SK-N-SH (cell line): ENCODE measurements around the gene ADAMTS9. TPM values are rescaled to one million over a fixed set of nuclear protein-coding genes. Genes with fewer than 3 reads are reported as not detected.

Experiments used
- CTCF ChIA-PET: fragments of 300-600, 350-600 bp; formaldehyde crosslinking; extraction: SDS; loops from one replicate; lab custom pipeline; 2021; lab: Yijun Ruan, JAX
- POLR2A ChIA-PET: fragments of 350-600 bp; sonication (Branson Sonifier 250); formaldehyde crosslinking; extraction: SDS; loops from one replicate; lab custom pipeline; 2020; ENCODE audit warnings: antibody characterized with exemption, inconsistent platforms; lab: Yijun Ruan, JAX
- DNase-seq: peaks from one replicate; pipeline ENCODE4 v3.0.0; 2012
- H2AFZ ChIP-seq: fragments of 200-600 bp; sonication (generic); 2 replicates; pipeline ENCODE4 v1.8.1; 2016; ENCODE audit warnings: antibody characterized with exemption, mild to moderate bottlenecking, low read depth
- H3F3A ChIP-seq: fragments of 200-600 bp; sonication (generic); replicated peaks from 2 replicates; pipeline ENCODE3; 2016; ENCODE audit warnings: antibody characterized with exemption, mild to moderate bottlenecking; ENCODE audit not compliant: insufficient read depth
- H3K27ac ChIP-seq, 2 experiments: fragments of 200-500 bp in 1 of 2; fragments of 200-600 bp in 1 of 2; sonication (Bioruptor generic) in 1 of 2; sonication (generic), shearing (Covaris generic) in 1 of 2; 2 replicates each; pipeline versions ENCODE4 v1.5.1 to v1.6.1; 2014 to 2016; ENCODE audit warnings: low read depth in 2 of 2, inconsistent platforms in 1 of 2, low read length in 1 of 2, mild to moderate bottlenecking in 1 of 2, mixed read lengths in 1 of 2
- H3K27me3 ChIP-seq: fragments of 200-600 bp; sonication (generic), shearing (Covaris generic); 2 replicates; pipeline ENCODE4 v1.6.1; 2016; ENCODE audit warnings: mixed run types; ENCODE audit not compliant: insufficient read depth
- H3K36me3 ChIP-seq, 2 experiments: fragments of 200-500 bp in 1 of 2; fragments of 200-600 bp in 1 of 2; sonication (Bioruptor generic) in 1 of 2; sonication (generic) in 1 of 2; replicated peaks in 1 of 2; 2 replicates each; pipeline versions ENCODE3 to v1.5.1; 2014 to 2016; ENCODE audit warnings: low read length in 1 of 2, mild to moderate bottlenecking in 1 of 2; ENCODE audit not compliant: insufficient read depth in 2 of 2, control insufficient read depth in 1 of 2
- H3K4me1 ChIP-seq, 2 experiments: fragments of 200-500 bp in 1 of 2; fragments of 200-600 bp in 1 of 2; sonication (Bioruptor generic) in 1 of 2; sonication (generic), shearing (Covaris generic) in 1 of 2; 2 replicates each; pipeline versions ENCODE4 v1.5.1 to v1.6.1; 2014 to 2016; ENCODE audit warnings: low read depth in 1 of 2, low read length in 1 of 2, mixed run types in 1 of 2; ENCODE audit not compliant: insufficient read depth in 2 of 2, control insufficient read depth in 1 of 2
- H3K4me2 ChIP-seq: fragments of 200-600 bp; sonication (generic), shearing (Covaris generic); 2 replicates; pipeline ENCODE4 v1.6.1; 2017; ENCODE audit warnings: mixed run types
- H3K4me3 ChIP-seq, 2 experiments: fragments of 200-500 bp in 1 of 2; fragments of 200-600 bp in 1 of 2; sonication (Bioruptor generic) in 1 of 2; sonication (generic), shearing (Covaris generic) in 1 of 2; 2 replicates each; pipeline versions ENCODE4 v1.5.1 to v1.8.1; 2014 to 2016; ENCODE audit warnings: low read depth in 2 of 2, inconsistent platforms in 1 of 2, low read length in 1 of 2, mild to moderate bottlenecking in 1 of 2, mixed read lengths in 1 of 2, moderate library complexity in 1 of 2
- H3K79me2 ChIP-seq: fragments of 200-600 bp; sonication (generic); 2 replicates; pipeline ENCODE4 v1.8.1; 2017; ENCODE audit warnings: mild to moderate bottlenecking; ENCODE audit not compliant: insufficient read depth
- H3K9ac ChIP-seq: fragments of 200-600 bp; sonication (generic); 2 replicates; pipeline ENCODE4 v1.6.1; 2017; ENCODE audit warnings: mixed run types
- H3K9me2 ChIP-seq: fragments of 200-600 bp; sonication (generic); 2 replicates; pipeline ENCODE4 v1.6.1; 2017; ENCODE audit warnings: mixed run types
- H3K9me3 ChIP-seq: fragments of 200-600 bp; sonication (generic); 2 replicates; pipeline ENCODE4 v1.6.1; 2017; ENCODE audit warnings: mixed run types, mild to moderate bottlenecking, moderate library complexity
- H4K20me1 ChIP-seq: fragments of 200-600 bp; sonication (generic); 2 replicates; pipeline ENCODE4 v1.6.1; 2017; ENCODE audit warnings: mild to moderate bottlenecking, mixed run types; ENCODE audit not compliant: insufficient read depth
- CHD2 ChIP-seq: fragments of 150-350 bp; IDR thresholded peaks from 2 replicates; pipeline ENCODE4 v1.6.1; 2018; ENCODE audit warnings: low read length; ENCODE audit not compliant: partially characterized antibody
- CTCF ChIP-seq: fragments of 200-600 bp; sonication (generic); IDR thresholded peaks from 2 replicates; pipeline ENCODE4 v1.6.1; 2017; ENCODE audit warnings: antibody characterized with exemption, mild to moderate bottlenecking, moderate library complexity
- ELF1 ChIP-seq: IDR thresholded peaks from 2 replicates; pipeline ENCODE4 v1.4.0; 2012
- EP300 ChIP-seq, 2 experiments: IDR thresholded peaks; 2 replicates each; pipeline versions ENCODE4 v1.4.0 to v1.6.1; 2012; ENCODE audit warnings: borderline replicate concordance in 1 of 2, low read depth in 1 of 2, low read length in 1 of 2
- FOXJ3 ChIP-seq: sonication (generic); formaldehyde crosslinking; IDR thresholded peaks from 2 replicates; pipeline ENCODE4 v1.5.1; 2020; ENCODE audit warnings: mild to moderate bottlenecking, missing genetic modification reagents
- FOXM1 ChIP-seq: IDR thresholded peaks from 2 replicates; pipeline ENCODE4 v1.4.0; 2012; ENCODE audit warnings: low read depth, mild to moderate bottlenecking
- GABPA ChIP-seq: IDR thresholded peaks from 2 replicates; pipeline ENCODE4 v1.4.0; 2012; ENCODE audit warnings: low read depth, mild to moderate bottlenecking
- GATA2 ChIP-seq: sonication (generic); formaldehyde crosslinking; IDR thresholded peaks from 2 replicates; pipeline ENCODE4 v1.5.0; 2020; ENCODE audit warnings: mild to moderate bottlenecking, missing genetic modification reagents
- IRF3 ChIP-seq: fragments of 150-350 bp; IDR thresholded peaks from 2 replicates; pipeline ENCODE4 v1.6.1; 2016; ENCODE audit warnings: mild to moderate bottlenecking, low read depth, low read length
- NRF1 ChIP-seq: IDR thresholded peaks from 2 replicates; pipeline ENCODE4 v1.6.1; 2012; ENCODE audit warnings: low read depth, mild to moderate bottlenecking, low read length
- PBX3 ChIP-seq: IDR thresholded peaks from 2 replicates; pipeline ENCODE4; 2012
- RAD21 ChIP-seq: IDR thresholded peaks from 2 replicates; pipeline ENCODE4 v1.6.1; 2012; ENCODE audit warnings: mild to moderate bottlenecking, low read length
- REST ChIP-seq: IDR thresholded peaks from 2 replicates; pipeline ENCODE4 v1.6.1; 2012; ENCODE audit warnings: mild to moderate bottlenecking, low read depth, low read length, moderate library complexity
- RXRA ChIP-seq: IDR thresholded peaks from 2 replicates; pipeline ENCODE4 v1.4.0; 2012; ENCODE audit warnings: low read depth, mild to moderate bottlenecking, borderline replicate concordance
- SMC3 ChIP-seq: IDR thresholded peaks from 2 replicates; pipeline ENCODE4 v1.6.1; 2012; ENCODE audit warnings: low read depth, low read length, improper control_type of control experiment
- TAF1 ChIP-seq: IDR thresholded peaks from 2 replicates; pipeline ENCODE4 v1.6.1; 2012; ENCODE audit warnings: low read depth, mild to moderate bottlenecking, low read length, moderate library complexity, borderline replicate concordance
- TCF12 ChIP-seq: IDR thresholded peaks from 2 replicates; pipeline ENCODE4 v1.4.0; 2012
- USF1 ChIP-seq: IDR thresholded peaks from 2 replicates; pipeline ENCODE4 v1.4.0; 2012; ENCODE audit warnings: low read depth, borderline replicate concordance
- USF2 ChIP-seq: fragments of 150-350 bp; IDR thresholded peaks from 2 replicates; pipeline ENCODE4 v1.6.1; 2017; ENCODE audit warnings: antibody characterized with exemption, low read length, low read depth, borderline replicate concordance
- ZBTB33 ChIP-seq: IDR thresholded peaks from 2 replicates; pipeline ENCODE4 v1.4.0; 2012; ENCODE audit warnings: low read depth, borderline replicate concordance
- WGBS: methylation state at CpG from one replicate; pipeline ENCODE4 v1.1.6; 2017; ENCODE audit warnings: low lambda C conversion rate; 5-methylcytosine and 5-hydroxymethylcytosine counted together
- polyA plus RNA-seq, 3 experiments: library from polyadenylated mRNA; depleted of rRNA; stranded (reverse); fragments of >200 nt; gene quantifications; 2 replicates each; pipeline ENCODE4 v1.2.3, GENCODE V29; 2012

Gene ADAMTS9
- polyA plus RNA-seq, 1 of the 3 experiments (the other 2 are of a cell fraction): 4.1 TPM

- DNase-seq: no peak
- no peak for TF ChIP-seq USF1
- TF ChIP-seq IRF3: no peak
- no peak for TF ChIP-seq TAF1
- no peak for TF ChIP-seq ZBTB33
- TF ChIP-seq CHD2: no peak
- no peak for TF ChIP-seq GABPA
- no peak for TF ChIP-seq REST
- no peak for TF ChIP-seq SMC3
- TF ChIP-seq FOXM1: no peak
- TF ChIP-seq PBX3: no peak
- no peak for TF ChIP-seq RAD21
- no peak for TF ChIP-seq ELF1
- no peak for TF ChIP-seq NRF1
- no peak for TF ChIP-seq TCF12
- TF ChIP-seq FOXJ3 (CRISPR knock-in tag): no peak
- TF ChIP-seq GATA2: no peak
- TF ChIP-seq EP300 (IDR thresholded peaks at IDR 0.05; ENCODE audit: borderline replicate concordance in 1 of 2, low read depth in 1 of 2, low read length in 1 of 2): no peak
- no peak for TF ChIP-seq CTCF
- no peak for TF ChIP-seq USF2
- no peak for TF ChIP-seq RXRA
- H3K9me2 ChIP-seq: no peaks in the 10 kb centered on the region
- H3K79me2 ChIP-seq: no peaks in the 10 kb centered on the region
- peaks cover 6 to 48% of the 10 kb centered on the region in 2 experiments for H3K36me3 ChIP-seq
- no peak overlapping the region for H3K27ac ChIP-seq
- H4K20me1 ChIP-seq: no peaks in the 10 kb centered on the region
- no peak overlapping the region for H3K4me2 ChIP-seq
- H2AFZ ChIP-seq: no peak overlapping the region
- H3K9ac ChIP-seq: no peak overlapping the region
- H3K27me3 ChIP-seq: no peaks in the 10 kb centered on the region
- no peaks in the 10 kb centered on the region for H3F3A ChIP-seq
- ChIA-PET POLR2A (no interaction called here), CTCF (interaction anchor here (1.2 kb wide), 1 partner anchor 12 kb away, joined by 3 read pairs; no protein-coding TSS in a partner anchor)
- 93% methylated on average over 4 of the region's 4 CpGs for WGBS
- H3K4me3 ChIP-seq: no peak overlapping the region
- no peaks in the 10 kb centered on the region for H3K9me3 ChIP-seq
- H3K4me1 ChIP-seq: peaks cover 5 to 15% of the 10 kb centered on the region in 2 experiments; a peak in 1 of 4 replicates
These were observed 146.0 kb downstream of the ADAMTS9 start for GRCh38 chr3:64541803-64542202.
